ENCODE results near the gene ATP5MG. TPM values are rescaled to one million over a fixed set of nuclear protein-coding genes. Genes with fewer than 3 reads are reported as not detected.

ATP5MG gene
- total RNA-seq, 2 experiments from 2014 or later: 237 to 249 TPM

GRCh38 chr11:118434553-118435289 is 33.3 kb downstream of the ATP5MG start:
- no peaks in the 10 kb centered on the region for H3K27me3 Mint-ChIP-seq
- ATAC-seq: peak; percentile 23
- TF ChIP-seq, protein P1, sequence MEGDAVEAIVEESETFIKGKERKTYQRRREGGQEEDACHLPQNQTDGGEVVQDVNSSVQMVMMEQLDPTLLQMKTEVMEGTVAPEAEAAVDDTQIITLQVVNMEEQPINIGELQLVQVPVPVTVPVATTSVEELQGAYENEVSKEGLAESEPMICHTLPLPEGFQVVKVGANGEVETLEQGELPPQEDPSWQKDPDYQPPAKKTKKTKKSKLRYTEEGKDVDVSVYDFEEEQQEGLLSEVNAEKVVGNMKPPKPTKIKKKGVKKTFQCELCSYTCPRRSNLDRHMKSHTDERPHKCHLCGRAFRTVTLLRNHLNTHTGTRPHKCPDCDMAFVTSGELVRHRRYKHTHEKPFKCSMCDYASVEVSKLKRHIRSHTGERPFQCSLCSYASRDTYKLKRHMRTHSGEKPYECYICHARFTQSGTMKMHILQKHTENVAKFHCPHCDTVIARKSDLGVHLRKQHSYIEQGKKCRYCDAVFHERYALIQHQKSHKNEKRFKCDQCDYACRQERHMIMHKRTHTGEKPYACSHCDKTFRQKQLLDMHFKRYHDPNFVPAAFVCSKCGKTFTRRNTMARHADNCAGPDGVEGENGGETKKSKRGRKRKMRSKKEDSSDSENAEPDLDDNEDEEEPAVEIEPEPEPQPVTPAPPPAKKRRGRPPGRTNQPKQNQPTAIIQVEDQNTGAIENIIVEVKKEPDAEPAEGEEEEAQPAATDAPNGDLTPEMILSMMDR (IDR thresholded peaks at IDR 0.05): no peak
- intact Hi-C loops (cut with micrococcal nuclease): loop anchor here (5.0 kb wide), 2 partner anchors 32 to 53 kb away; partner anchors contain the start of gene ATP5MG
- peak; percentile 80 for DNase-seq
- peak overlapping the region; percentile 87 for H3K4me3 Mint-ChIP-seq
- peak overlapping the region; percentile 93 for H3K27ac Mint-ChIP-seq
- ChIA-PET CTCF (interaction anchor here (0.9 to 3.6 kb wide), 8 partner anchors 14 to 174 kb away, joined by 3 to 22 read pairs (median 6); no protein-coding TSS in a partner anchor), POLR2A (interaction anchor here (0.6 to 3.7 kb wide), 18 partner anchors 8 to 196 kb away, joined by 3 to 32 read pairs (median 5); partner anchors contain the start of genes CD3D, CD3E and UBE4A)
- H3K4me1 Mint-ChIP-seq (ENCODE audit: low read depth): peaks cover 16% of the 10 kb centered on the region
- H3K9me3 Mint-ChIP-seq: no peaks in the 10 kb centered on the region
- peaks cover 9% of the 10 kb centered on the region for H3K36me3 Mint-ChIP-seq (ENCODE audit: low read depth)

- POLR2A ChIA-PET: interaction anchor here (0.8 to 3.7 kb wide), 18 partner anchors 9 to 233 kb away, joined by 3 to 32 read pairs (median 6); partner anchors contain the start of genes CD3D, CD3E and UBE4A
- CTCF ChIA-PET: interaction anchor here (0.9 to 3.6 kb wide), 8 partner anchors 13 to 174 kb away, joined by 3 to 22 read pairs (median 6); no protein-coding TSS in a partner anchor
- Mint-ChIP-seq H3K27ac (peak overlapping the region; percentile 93), H3K36me3 (ENCODE audit: low read depth) (peaks cover 15% of the 10 kb centered on the region), H3K4me1 (ENCODE audit: low read depth) (peaks cover 23% of the 10 kb centered on the region), H3K4me3 (peak overlapping the region; percentile 87), H3K9me3 (no peaks in the 10 kb centered on the region), H3K27me3 (no peaks in the 10 kb centered on the region)
- DNase-seq: peak; percentile 83
- intact Hi-C loops (cut with micrococcal nuclease): loop anchor here (5.0 kb wide), 2 partner anchors 33 to 52 kb away; partner anchors contain the start of gene ATP5MG
- ATAC-seq: peak; percentile 28
- TF ChIP-seq, protein P1 (IDR thresholded peaks at IDR 0.05): no peak
These were observed 34.0 kb downstream of the ATP5MG start for GRCh38 chr11:118435290-118435892.

DNA sequence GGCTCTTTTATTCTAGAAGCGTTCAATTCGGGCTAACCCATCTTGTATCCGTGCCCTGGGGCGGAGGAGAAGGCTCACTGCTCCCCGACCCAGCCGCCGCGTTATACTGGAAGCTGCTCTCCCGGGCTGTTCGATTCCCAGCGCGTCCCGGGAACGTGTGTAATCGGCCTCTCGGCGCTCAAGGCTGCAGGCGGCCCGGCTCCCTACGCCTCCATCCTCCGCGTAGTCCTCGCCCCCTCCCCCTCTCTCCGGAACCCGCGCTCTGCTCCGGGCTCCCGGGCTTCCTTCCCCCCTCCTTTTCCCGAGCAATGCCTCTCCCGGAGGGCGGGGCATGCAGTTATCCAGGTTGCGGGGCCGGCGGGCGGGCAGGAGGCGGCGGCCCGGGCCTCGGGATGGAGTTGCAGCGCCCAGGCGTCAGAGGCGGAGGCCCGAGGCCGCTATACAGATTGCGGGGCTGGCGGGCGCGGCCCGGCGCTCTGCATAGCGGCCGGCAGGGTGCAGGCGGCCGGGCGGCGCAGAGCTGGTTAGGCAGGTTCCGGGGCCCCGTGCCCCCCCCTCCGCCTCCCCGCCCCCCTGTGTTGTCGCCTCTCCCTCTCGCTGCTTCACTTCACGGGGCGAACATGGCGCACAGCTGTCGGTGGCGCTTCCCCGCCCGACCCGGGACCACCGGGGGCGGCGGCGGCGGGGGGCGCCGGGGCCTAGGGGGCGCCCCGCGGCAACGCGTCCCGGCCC is 34.7 kb downstream of the ATP5MG start, which contains the start of gene KMT2A:
KMT2A (plus strand) TSS at position 600 of the 732 bp plus-strand sequence; CDS start at position 621, 21 bp downstream.
- TF ChIP-seq, protein P1 (IDR thresholded peaks at IDR 0.05): no peak
- Mint-ChIP-seq H3K4me3 (peak within 1 kb of the TSS; percentile 87), H3K9me3 (no peaks in the 10 kb centered on the region), H3K27ac (peak within 1 kb of the TSS; percentile 97), H3K27me3 (no peaks in the 10 kb centered on the region), H3K4me1 (ENCODE audit: low read depth) (peaks cover 30% of the 10 kb centered on the region), H3K36me3 (ENCODE audit: low read depth) (peaks cover 20% of the 10 kb centered on the region)
- intact Hi-C loops (cut with micrococcal nuclease): loop anchor here (5.0 kb wide), 2 partner anchors 34 to 51 kb away; partner anchors contain the start of gene ATP5MG
- ChIA-PET POLR2A (interaction anchor here (0.5 to 3.7 kb wide), 20 partner anchors 9 to 233 kb away, joined by 3 to 32 read pairs (median 5); partner anchors contain the start of genes CD3D, CD3E and UBE4A), CTCF (interaction anchor here (0.9 to 3.6 kb wide), 8 partner anchors 12 to 237 kb away, joined by 3 to 22 read pairs (median 6); no protein-coding TSS in a partner anchor)
- ATAC-seq (peak; percentile 60), DNase-seq (peak; percentile 92)

DNA sequence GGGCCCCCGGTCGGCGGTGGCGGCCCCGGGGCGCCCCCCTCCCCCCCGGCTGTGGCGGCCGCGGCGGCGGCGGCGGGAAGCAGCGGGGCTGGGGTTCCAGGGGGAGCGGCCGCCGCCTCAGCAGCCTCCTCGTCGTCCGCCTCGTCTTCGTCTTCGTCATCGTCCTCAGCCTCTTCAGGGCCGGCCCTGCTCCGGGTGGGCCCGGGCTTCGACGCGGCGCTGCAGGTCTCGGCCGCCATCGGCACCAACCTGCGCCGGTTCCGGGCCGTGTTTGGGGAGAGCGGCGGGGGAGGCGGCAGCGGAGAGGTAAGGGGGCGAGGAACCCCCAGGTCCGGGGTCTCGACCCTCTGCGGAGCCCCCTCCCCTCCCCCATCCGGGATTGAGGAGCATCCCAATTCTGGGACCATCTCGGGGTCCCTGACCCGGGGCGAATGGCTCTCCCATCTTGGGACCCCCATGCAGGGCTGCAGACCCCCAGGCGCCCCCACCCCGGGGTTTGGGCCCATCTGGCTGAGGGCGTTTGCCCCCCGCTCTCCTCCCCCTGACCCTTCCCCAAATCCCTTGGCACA is 35.3 kb downstream of the ATP5MG start:
- peak overlapping the region; percentile 97 for H3K27ac Mint-ChIP-seq
- ATAC-seq (peak; percentile 31), DNase-seq (peak; percentile 71)
- TF ChIP-seq, protein P1 (IDR thresholded peaks at IDR 0.05): no peak
- ChIA-PET POLR2A (interaction anchor here (0.5 to 3.7 kb wide), 14 partner anchors 8 to 132 kb away, joined by 3 to 32 read pairs (median 7); partner anchors contain the start of genes CD3D, CD3E and UBE4A), CTCF (interaction anchor here (1.1 to 3.6 kb wide), 3 partner anchors 39 to 238 kb away, joined by 3 to 22 read pairs (median 14); no protein-coding TSS in a partner anchor)
- peaks cover 23% of the 10 kb centered on the region for H3K36me3 Mint-ChIP-seq (ENCODE audit: low read depth)
- H3K27me3 Mint-ChIP-seq: no peaks in the 10 kb centered on the region
- H3K4me3 Mint-ChIP-seq: peak overlapping the region; percentile 87
- peaks cover 36% of the 10 kb centered on the region for H3K4me1 Mint-ChIP-seq (ENCODE audit: low read depth)
- intact Hi-C loops (cut with micrococcal nuclease): loop anchor here (5.0 kb wide), 2 partner anchors 34 to 51 kb away; partner anchors contain the start of gene ATP5MG
- no peaks in the 10 kb centered on the region for H3K9me3 Mint-ChIP-seq
